Right lung (tissue), 5 donors: ENCODE results near the gene CLDN4. TPM values are rescaled to one million over a fixed set of nuclear protein-coding genes. Genes with fewer than 3 reads are reported as not detected.
"Not testable (repeated sequence)": the region's sequence is repeated elsewhere in the genome, so short reads cannot be mapped to it uniquely, and the experiment has no call there.

Experiments used
- DNase-seq, 2 donors: peaks; one replicate each; pipeline ENCODE4 v3.0.0-alpha.2; 2013
- polyA plus RNA-seq, 5 donors: library from polyadenylated mRNA; unstranded; fragments of 120-200 nt; gene quantifications; one replicate each; pipeline versions ENCODE4 v1.2.1 to v1.2.3, GENCODE V29; 2013; ENCODE audit warnings: inconsistent platforms in 1 of 5, low replicate concordance in 1 of 5; ENCODE audit not compliant: insufficient read length in 5 of 5, insufficient read depth in 1 of 5

CLDN4 gene
- polyA plus RNA-seq, 5 donors: 65.3 to 98.7 (median 77.1) TPM

DNA sequence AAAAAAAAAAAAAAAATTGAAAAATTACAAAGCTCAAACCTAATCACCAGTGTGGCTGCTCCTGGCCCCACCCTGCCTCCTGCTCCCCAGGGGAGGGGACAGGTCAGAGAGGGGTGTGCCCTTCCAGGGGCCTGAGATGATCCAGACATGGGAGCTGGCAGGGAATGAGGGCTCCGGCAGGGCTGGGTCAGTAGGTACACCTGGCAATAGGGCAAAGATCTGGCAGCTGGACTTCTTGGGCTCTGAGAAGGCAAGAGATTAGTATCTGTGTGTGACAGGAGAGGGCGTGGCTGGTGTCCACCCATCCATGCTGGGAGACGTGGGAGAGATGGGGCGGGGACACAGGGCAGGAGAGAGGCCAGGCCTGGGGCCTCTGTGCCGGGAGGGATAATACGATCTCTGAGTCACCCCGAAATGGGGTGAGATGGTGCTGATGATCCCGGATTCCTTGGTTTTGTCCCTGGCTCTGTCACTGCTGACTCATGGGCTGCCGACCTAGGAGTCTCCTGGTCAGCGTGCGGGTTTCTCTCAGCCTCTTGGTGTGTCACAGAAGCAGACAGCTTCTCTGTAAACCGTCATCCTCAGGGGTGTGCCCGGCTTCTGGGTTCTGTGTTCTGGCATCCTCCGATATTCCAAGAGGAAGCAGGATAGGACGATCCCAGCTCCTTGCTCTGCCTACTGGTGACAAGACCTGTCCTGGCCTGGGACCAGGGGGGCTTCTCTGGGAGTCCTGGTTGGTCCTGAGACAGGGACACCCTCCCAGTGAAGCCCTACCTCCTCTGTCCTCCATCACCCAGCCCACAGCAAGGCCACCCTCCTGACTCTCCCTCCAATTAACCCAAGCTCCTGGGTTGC lies 8.2 kb upstream of the CLDN4 start:
- DNase-seq: no peak

DNA sequence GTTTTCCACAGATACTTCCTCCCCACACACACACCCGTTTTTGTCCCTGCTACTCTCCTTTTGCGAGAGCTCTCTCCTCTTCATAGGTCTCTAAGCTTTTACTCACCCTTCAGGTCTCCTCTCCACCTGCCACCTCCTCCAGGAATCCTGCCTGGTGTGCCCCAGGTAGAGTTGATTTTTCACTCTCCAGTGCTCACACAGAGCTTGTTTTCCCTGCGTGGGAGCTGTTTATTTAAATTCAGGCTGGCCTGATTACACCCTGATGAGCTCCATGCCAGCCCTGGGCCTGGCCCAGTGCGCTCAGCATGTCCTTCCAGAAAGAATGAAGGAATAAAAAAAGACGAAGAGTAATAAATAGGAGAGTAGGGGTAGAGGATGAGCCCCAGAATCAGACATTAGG lies 7.5 kb upstream of the CLDN4 start:
- DNase-seq: no peak

DNA sequence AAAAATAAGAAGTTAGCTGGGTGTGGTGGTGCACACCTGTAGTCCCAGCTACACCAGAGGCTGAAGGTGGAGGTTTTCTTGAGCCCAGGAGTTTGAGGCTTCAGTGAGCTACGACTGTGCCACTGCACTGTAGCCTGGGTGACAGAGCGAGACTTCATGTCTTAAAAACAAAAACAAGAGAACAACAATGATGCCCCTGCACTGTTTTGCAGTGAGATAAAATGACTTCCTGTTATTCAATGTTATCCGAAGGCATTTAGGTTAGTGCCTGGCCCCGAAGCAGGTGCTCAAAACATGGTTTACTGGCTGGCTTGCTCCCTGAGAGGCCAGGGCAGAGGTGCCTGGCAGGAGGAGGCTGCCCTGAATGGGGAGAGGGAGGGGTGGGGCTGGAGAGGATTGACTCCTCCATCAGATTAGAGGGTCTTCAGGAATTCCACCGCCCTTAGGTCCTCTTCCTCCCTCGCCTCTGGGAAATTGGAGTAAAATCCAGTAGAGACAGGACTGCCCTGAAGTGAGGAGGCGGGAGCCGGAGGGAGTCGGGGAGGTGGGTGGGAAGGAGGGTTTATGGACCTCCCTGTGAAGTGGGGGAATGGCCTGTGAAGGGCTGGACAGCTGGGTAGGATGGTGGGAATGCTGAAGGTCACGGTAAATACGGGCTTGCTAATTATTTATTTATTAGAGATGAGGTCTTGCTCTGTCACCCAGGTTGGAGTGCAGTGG lies 6.8 kb upstream of the CLDN4 start:
- DNase-seq: no peak

DNA sequence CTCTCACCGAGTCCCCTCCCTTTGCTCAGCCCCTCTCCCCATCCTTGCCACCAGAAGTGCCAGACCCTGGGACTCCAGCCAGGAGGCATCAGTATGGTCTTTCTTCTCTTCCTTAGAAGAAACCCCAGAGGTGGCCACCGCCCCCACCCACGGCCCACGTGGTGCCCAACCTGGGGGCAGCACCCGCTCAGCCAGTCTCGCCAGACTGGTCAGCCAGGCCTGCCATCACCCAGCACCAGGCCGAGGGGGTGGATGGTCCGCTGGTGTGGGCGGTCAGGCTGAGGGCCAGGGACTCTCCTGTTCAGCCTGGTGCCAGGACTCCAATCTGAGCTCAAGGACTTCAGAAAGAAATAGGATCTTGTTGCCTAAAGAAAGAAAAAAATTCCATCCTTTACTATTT lies 5.8 kb upstream of the CLDN4 start:
- no peak for DNase-seq

DNA sequence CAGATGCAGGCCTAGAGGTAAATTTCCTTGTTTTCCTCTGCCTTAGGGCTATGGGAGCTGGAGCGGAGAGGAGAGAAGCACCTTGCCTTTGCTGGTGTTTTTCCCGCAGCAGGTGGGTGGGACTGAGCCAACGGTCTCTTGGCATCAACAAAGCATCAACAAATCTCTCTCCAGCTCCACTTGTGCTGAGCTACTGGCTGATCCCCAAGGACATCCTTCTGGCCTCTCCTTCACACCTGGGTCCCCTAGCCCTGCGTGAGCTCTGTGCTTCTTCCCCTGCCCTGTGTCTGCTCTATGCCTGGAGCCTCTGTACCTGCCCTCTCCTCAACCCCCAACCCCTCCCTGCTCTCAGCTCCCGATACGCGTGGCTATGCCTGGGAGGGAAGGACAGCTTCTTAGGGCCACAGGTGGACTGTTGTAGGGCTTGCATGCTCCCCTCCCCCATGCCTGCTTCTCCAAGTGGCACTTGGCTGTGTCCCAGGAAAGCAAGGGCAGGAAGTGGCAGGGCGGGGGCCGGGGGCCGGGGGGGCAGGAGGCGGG lies 3.2 kb upstream of the CLDN4 start:
- DNase-seq: peak; percentile 63 to 76

DNA sequence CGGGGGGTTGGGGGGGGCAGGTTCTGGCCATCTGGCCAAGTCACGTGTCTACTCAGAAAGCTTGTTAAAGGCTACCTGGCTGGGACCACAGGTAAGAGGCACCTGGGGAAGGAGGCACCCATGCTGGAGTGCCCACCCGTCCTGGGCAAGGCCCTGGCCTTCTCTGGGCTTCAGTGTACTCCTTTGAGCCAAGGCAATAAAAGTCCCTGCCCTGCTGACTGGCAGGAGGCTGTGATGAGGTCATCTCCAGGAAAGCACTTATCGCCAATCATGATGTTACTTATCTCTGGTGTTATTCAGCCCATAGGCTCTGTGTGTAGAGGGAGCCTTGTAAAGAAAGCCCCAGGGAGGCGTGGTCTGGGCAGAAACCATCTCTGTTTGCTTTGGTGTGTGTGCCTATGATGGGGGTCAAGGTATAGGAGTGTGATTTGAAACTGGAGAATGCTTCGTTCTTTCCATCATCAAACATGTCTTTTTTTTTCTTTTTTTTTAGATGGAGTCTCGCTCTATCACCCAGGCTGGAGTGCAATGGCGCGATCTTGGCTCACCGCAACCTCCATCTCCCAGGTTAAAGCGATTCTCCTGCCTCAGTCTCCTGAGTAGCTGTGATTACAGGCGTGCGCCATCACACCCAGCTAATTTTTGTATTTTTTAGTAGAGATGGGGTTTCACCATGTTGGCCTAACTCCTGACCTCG lies 2.5 kb upstream of the CLDN4 start:
- DNase-seq: peak in 1 of 2 donors; percentile 59

DNA sequence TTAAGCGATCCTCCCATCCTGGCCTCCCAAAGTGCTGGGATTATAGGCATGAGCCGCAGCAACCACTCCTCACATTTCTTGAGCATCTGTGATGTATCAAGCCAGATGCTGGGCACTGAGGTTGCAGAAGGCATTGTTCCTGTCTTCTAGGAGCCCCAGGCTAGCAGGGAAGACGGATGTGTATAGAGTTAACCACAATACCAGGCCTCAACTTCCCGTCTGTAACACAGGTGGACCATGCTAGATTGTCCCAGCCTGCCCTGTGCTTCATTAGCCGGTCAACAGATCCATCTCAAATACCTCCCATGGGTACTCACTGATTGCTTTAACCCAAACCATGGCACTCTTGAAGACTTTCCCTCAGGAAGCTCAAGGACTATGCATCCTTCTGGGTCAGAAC lies 1.8 kb upstream of the CLDN4 start:
- DNase-seq: no peak

DNA sequence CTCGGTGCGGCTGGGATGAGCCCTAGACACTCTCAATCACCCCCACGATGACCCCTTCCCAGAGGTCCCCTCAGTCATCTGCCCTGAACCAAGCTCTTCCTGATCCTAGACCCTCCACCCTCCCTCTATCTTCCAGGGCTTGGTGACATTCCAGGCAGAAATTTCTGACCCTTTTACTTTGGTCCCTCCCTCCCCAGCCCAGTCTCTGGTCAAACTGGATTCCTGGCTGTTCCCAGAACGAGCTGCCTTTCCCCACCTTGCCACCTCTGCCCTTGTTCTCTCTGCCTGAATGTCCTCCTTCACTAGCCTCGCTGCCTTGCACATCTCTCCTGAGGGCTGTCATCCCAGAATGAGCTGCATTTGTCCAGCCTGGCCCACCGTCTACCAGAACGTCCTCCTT lies 1.3 kb upstream of the CLDN4 start:
- DNase-seq: no peak

DNA sequence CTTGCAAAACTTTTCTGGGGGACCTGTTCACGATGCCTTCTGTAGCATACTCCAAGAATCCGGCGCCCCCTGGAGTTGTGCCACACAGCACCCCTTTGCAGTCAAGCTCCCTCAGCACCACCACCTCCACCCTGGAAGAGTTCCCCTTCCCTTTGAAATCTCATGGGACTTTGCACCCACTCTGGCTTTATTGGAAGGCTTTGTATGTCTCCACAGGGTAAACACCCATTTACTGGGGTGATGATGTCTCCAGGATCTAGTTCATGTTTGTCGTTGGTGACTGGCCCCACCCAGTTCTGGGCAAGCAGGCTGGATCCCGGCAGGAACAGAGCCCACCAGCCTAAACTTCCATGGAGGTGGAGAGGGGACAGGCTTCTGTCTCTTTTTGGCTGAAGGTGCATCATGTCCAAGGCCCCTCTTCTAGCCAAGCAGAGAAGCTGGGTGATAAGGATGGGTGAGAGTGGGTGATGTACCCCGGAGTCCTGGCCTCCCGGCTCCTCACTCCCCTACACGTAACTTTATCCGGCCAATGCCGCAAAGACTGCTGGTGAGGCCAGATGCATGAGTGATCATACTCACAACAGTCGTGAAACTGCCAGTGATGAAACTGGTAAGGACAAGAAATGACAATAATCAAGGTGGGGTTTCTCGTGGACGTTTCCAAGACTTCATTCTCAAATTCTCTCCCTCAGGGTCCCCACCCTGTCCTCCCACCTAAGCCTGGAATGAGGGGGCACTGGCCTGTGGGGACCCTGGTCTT lies 695 bp upstream of the CLDN4 start:
- DNase-seq: no peak

DNA sequence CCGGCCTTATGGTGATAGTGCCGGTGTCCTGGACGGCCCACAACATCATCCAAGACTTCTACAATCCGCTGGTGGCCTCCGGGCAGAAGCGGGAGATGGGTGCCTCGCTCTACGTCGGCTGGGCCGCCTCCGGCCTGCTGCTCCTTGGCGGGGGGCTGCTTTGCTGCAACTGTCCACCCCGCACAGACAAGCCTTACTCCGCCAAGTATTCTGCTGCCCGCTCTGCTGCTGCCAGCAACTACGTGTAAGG lies 713 bp downstream of the CLDN4 start:
- no peak for DNase-seq

DNA sequence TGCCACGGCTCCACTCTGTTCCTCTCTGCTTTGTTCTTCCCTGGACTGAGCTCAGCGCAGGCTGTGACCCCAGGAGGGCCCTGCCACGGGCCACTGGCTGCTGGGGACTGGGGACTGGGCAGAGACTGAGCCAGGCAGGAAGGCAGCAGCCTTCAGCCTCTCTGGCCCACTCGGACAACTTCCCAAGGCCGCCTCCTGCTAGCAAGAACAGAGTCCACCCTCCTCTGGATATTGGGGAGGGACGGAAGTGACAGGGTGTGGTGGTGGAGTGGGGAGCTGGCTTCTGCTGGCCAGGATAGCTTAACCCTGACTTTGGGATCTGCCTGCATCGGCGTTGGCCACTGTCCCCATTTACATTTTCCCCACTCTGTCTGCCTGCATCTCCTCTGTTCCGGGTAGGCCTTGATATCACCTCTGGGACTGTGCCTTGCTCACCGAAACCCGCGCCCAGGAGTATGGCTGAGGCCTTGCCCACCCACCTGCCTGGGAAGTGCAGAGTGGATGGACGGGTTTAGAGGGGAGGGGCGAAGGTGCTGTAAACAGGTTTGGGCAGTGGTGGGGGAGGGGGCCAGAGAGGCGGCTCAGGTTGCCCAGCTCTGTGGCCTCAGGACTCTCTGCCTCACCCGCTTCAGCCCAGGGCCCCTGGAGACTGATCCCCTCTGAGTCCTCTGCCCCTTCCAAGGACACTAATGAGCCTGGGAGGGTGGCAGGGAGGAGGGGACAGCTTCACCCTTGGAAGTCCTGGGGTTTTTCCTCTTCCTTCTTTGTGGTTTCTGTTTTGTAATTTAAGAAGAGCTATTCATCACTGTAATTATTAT lies 1.2 kb downstream of the CLDN4 start:
- DNase-seq: peak; percentile 67 to 73

DNA sequence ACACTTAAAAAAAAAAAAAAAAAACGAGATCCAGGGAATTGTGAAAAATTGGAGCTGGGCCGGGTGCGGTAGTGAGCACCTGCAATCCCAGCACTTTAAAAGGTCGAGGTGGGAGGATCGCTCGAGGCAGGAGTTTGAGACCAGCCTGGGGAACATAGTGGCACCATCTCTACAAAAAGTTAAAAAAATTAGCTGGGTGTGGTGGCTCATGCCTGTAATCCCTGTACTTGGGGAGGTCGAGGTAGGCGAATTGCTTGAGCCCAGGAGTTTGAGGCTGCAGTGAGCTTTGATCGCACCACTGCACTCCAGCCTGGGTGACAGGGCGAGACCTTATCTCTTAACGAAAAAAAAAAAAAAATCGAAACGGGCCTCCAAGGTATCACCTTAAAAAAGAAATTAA lies 2.0 kb downstream of the CLDN4 start:
- no peak for DNase-seq

DNA sequence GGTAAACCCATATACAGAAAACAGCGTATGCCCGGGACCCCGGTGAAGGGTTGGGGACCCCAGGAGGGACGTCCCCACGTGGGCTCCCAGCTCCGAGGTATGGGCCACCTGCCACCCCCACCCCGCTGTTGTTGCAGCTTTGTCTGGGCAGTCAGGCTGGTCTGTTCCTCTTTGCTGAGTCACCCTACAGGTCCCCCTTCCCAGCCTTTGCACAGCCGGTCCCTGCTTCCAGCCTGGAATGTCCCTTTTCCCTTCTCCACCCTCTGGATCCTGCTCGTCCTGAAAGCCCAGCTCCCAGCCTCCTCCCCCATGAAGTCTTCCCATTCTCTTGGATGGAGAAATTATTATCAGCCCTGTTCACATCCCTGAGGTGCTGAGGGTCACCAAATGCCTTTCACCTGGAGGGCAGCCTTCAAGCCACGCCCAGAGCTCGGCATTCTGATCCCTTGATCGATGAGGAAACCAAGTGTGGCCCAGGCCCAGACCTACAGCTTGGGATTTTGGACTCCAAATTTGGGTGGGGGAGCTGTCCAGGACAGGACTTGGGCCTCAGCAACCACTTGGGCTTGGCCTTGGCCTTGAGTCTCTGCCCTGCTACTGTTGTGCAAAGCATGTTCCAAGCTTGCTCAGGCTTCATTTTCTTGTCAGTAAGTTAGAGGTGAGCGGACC lies 2.6 kb downstream of the CLDN4 start:
- DNase-seq: no peak

DNA sequence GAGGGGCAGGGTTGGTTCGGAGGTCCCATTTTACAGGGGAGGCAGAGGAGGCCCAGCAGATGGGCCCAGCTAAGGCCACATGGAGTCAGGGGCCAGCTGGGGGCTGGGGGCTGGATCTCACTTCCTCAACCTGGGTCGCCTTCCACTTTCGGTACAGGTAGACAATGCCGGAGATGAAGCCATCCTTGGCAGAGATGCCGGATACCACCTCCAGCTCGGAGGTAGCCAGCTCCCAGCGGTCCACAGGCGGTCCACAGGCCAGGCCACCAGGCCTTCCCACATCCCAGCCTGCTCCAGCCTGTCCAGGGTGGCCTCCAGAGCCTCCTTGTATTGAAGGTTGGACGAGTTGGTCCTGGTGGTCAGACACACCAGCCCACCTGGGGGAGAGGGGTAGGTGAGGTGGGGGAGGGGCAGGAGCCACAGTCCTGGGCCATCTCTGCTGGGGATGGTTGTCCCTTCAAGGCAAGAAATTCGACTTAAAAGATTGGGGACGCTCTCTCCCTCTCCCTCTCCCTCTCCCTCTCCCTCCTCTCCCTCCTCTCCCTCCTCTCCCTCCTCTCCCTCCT lies 3.9 kb downstream of the CLDN4 start:
- DNase-seq: no peak

DNA sequence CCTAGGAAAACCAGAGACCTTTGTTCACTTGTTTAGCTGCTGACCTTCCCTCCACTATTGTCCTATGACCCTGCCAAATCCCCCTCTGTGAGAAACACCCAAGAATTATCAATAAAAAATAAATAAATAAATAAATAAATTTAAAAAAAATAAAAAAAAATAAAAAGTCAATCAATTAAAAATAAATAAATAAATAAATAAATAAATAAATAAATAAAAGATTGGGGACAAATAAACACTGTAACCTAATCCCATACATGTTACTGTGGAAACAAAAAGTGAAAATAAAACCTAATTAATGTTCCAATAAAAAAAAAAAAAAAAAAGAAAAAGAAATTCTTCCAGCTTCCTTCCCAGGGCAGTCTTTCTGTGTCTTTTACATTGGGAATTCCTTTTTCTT lies 6.4 kb downstream of the CLDN4 start:
- not testable (repeated sequence) for DNase-seq

DNA sequence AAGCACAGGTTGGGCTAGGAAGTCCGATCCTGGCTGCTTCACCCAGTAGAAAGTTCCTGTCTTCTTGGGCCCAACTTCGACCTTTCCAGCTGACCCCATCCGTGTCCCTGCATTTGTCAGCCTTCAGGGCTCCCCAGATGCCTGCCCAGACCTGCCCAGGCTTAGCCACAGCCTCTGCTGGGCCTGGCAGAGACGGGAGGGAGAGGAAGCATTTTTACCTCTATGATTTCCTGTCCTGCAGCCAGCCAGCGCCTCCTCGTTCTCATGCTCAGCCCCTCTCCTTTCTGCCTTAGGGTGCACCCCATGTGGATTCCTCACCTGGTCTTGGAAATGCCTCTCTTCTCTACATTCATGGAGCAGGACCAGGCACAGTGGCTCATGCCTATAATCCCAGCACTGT lies 7.8 kb downstream of the CLDN4 start:
- DNase-seq: no peak

DNA sequence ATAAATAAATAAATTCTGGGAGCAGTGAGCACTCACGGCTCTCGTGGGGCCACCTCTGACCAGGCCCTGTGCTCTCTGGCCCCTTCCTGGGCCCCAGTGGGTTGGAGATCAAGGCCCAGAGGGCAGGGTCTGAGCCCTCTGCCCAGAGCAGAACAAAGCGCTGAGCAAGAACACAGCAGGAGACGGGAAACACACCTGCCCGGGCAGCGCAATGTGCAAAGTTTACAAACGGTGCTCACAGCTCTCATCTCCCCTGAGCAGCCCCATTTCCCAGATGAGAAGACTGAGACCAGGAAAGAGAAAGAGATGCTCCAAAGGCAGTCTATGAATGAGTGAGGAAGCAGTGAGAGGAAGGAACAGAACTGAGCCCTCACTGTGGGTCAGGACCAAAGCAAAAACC lies 8.5 kb downstream of the CLDN4 start:
- DNase-seq: no peak

DNA sequence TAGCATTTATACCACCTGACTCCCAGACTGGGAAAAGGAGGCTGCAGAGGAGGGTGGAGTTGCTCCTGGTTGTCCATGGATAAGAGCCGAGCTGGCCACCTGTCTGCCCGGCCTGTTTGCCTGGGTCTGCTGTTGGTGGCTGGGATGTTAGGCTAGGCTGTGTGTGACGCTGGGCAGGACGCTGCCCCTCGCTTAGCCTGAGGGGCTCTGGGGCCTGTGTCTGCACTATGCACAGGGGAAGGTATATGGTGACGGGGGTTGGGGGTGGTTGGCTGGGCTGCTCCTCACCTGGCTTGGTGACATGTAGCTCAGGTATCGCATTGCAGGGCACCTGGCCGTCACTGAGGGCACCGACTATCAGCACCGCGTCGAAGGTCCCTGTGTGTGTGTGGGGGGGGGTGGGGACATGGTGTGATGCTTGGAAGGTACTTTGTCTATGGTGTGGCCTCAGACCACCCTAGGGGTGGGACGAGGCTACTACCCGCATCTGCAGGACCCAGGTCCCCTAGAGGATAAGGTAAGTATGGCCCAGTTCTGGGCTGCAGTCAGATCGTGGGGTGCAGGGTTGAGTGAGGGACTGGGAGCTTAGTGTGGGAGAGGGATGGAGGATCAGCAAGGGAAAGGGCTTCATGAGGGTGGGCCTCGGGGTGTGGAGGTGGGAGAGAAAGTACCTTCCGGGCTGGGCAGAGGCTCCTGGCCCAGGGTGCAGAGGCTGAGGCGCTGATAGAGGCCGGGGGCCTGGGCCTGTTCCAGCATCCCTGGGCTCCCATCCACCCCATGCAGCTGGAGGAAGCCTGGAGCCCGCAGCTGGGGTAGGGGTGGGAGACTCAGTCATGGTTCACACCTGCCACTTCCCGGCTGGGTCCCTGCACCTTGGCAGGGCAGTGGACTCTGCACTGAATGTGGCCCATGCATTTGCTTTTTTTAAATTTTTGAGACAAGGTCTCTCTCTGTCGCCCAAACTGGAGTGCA lies 9.2 kb downstream of the CLDN4 start:
- no peak for DNase-seq
